Hepatocyte (in vitro differentiated cells): ENCODE data around the gene CCDC60. TPM values are rescaled to one million over a fixed set of nuclear protein-coding genes. Genes with fewer than 3 reads are reported as not detected.

Experiments
- DNase-seq: peaks from one replicate; pipeline ENCODE4 v3.0.0-alpha.2; 2016; ENCODE audit warnings: low spot score
- H2AFZ ChIP-seq: fragments of 200-600 bp; sonication (generic); 2 replicates; pipeline ENCODE4 v1.6.0; 2016; ENCODE audit warnings: antibody characterized with exemption, mild to moderate bottlenecking
- H3K27ac ChIP-seq: fragments of 200-600 bp; sonication (generic); 2 replicates; pipeline ENCODE4 v1.5.1; 2016; ENCODE audit warnings: mild to moderate bottlenecking
- H3K27me3 ChIP-seq: fragments of 200-600 bp; sonication (generic); 2 replicates; pipeline ENCODE4 v1.6.1; 2016
- H3K36me3 ChIP-seq: fragments of 200-600 bp; sonication (generic); replicated peaks from 2 replicates; pipeline ENCODE4 v1.5.1; 2016; ENCODE audit warnings: low read depth; ENCODE audit not compliant: insufficient read depth
- H3K4me1 ChIP-seq: fragments of 200-600 bp; sonication (generic); 2 replicates; pipeline ENCODE4 v1.5.1; 2016; ENCODE audit warnings: mild to moderate bottlenecking, moderate library complexity; ENCODE audit not compliant: insufficient read depth
- H3K4me2 ChIP-seq: fragments of 200-600 bp; sonication (generic); 2 replicates; pipeline ENCODE4 v1.6.0; 2016
- H3K4me3 ChIP-seq: fragments of 200-600 bp; sonication (generic); 2 replicates; pipeline ENCODE4 v1.5.1; 2016; ENCODE audit warnings: mild to moderate bottlenecking
- H3K79me2 ChIP-seq: fragments of 200-600 bp; sonication (generic); 2 replicates; pipeline ENCODE4 v1.6.0; 2017; ENCODE audit warnings: mild to moderate bottlenecking
- H3K9me2 ChIP-seq: fragments of 200-600 bp; sonication (generic); replicated peaks from 2 replicates; pipeline ENCODE4 v1.6.0; 2017; ENCODE audit warnings: mild to moderate bottlenecking; ENCODE audit not compliant: insufficient read depth
- H3K9me3 ChIP-seq: fragments of 200-600 bp; sonication (generic); 2 replicates; pipeline ENCODE4 v1.5.1; 2016; ENCODE audit warnings: low read depth, mild to moderate bottlenecking
- H4K20me1 ChIP-seq: fragments of 200-600 bp; sonication (generic); 2 replicates; pipeline ENCODE4 v1.6.0; 2016; ENCODE audit warnings: mild to moderate bottlenecking; ENCODE audit not compliant: insufficient read depth, poor library complexity, severe bottlenecking
- EZH2 ChIP-seq: fragments of 200-600 bp; sonication (generic); IDR thresholded peaks from 2 replicates; pipeline ENCODE4 v1.6.1; 2016; ENCODE audit warnings: antibody characterized with exemption, mild to moderate bottlenecking, borderline replicate concordance
- EZH2phosphoT487 ChIP-seq: fragments of 200-600 bp; sonication (generic); IDR thresholded peaks from one replicate; pipeline ENCODE4 v1.6.1; 2018; ENCODE audit warnings: antibody characterized with exemption, mild to moderate bottlenecking, low read depth, moderate library complexity; ENCODE audit not compliant: unreplicated experiment, severe bottlenecking
- WGBS: methylation state at CpG from one replicate; pipeline ENCODE4 v1.1.6; 2016; ENCODE audit warnings: low lambda C conversion rate; ENCODE audit errors: missing lambda C conversion rate; 5-methylcytosine and 5-hydroxymethylcytosine counted together
- polyA plus RNA-seq: library from polyadenylated mRNA; unstranded; fragments of >200 nt; fragmentation: Nextera tagmentation; extraction: Ambion mirVana; gene quantifications from 2 replicates; pipeline ENCODE4 v1.2.1, GENCODE V29; 2016
- total RNA-seq: library from RNA; depleted of rRNA; stranded (reverse); fragments of >200 nt; gene quantifications from 2 replicates; pipeline ENCODE4 v1.2.3, GENCODE V29; 2014
- TF ChIP-seq, protein P1 (sequence below): fragments of 200-600 bp; sonication (generic); IDR thresholded peaks from 2 replicates; pipeline ENCODE4 v1.5.1; 2016; ENCODE audit warnings: antibody characterized with exemption, mild to moderate bottlenecking; ENCODE audit not compliant: poor library complexity

CCDC60 gene
- total and polyA plus RNA-seq, 2 experiments from 2014 or later, result 0.47 TPM; not detected in 1

DNA sequence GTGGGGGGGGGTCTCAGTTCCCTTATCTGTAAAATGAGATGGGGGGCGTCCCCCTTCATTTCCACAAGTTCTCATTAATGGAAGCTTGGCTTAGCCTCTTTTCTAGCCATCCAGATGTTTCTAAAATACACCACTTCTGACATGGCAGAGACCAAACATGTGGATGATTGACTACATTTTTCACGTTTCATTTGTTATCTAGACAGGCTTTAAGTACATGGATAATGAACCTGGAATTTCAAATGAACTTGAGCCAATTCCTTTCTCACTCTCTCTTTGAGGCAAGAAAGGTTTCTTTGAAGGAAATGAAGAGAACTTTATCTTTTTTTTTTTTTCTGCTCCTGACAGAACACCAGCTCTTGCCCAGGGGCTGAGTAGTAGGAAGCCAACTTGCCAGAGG lies 39.1 kb downstream of the CCDC60 start:
- Histone ChIP-seq H3K27ac (no peak overlapping the region), H3K9me3 (no peaks in the 10 kb centered on the region), H2AFZ (no peak overlapping the region), H3K4me1 (no peaks in the 10 kb centered on the region), H3K4me3 (no peak overlapping the region), H4K20me1 (no peaks in the 10 kb centered on the region), H3K79me2 (no peaks in the 10 kb centered on the region), H3K27me3 (no peaks in the 10 kb centered on the region), H3K9me2 (no peaks in the 10 kb centered on the region), H3K36me3 (no peaks in the 10 kb centered on the region), H3K4me2 (no peak overlapping the region)
- WGBS, result 45% methylated on average over 2 of the region's 2 CpGs
- TF ChIP-seq, protein P1, sequence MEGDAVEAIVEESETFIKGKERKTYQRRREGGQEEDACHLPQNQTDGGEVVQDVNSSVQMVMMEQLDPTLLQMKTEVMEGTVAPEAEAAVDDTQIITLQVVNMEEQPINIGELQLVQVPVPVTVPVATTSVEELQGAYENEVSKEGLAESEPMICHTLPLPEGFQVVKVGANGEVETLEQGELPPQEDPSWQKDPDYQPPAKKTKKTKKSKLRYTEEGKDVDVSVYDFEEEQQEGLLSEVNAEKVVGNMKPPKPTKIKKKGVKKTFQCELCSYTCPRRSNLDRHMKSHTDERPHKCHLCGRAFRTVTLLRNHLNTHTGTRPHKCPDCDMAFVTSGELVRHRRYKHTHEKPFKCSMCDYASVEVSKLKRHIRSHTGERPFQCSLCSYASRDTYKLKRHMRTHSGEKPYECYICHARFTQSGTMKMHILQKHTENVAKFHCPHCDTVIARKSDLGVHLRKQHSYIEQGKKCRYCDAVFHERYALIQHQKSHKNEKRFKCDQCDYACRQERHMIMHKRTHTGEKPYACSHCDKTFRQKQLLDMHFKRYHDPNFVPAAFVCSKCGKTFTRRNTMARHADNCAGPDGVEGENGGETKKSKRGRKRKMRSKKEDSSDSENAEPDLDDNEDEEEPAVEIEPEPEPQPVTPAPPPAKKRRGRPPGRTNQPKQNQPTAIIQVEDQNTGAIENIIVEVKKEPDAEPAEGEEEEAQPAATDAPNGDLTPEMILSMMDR, result no peak
- TF ChIP-seq EZH2phosphoT487, result no peak
- no peak for DNase-seq

DNA sequence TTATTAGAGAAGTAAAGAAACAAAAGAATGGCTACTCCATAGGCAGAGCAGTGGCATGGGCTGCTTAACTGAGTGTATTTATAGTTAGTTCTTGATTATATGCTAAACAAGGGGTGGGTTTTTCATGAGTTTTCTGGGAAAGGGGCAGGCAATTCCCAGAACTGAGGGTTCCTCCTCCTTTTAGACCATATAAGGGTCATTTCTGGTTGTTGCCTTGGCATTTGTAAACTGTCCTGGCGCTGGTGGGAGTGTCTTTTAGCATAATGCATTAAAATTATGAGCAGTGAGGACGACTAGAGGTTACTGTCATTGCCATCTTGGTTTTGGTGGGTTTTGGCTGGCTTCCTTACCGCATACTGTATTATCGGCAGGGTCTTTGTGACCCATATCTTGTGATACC lies 40.1 kb downstream of the CCDC60 start:
- Histone ChIP-seq H3K27me3 (no peaks in the 10 kb centered on the region), H3K9me2 (no peaks in the 10 kb centered on the region), H3K36me3 (no peaks in the 10 kb centered on the region), H3K27ac (no peak overlapping the region), H2AFZ (no peak overlapping the region), H3K4me3 (no peak overlapping the region), H3K79me2 (no peaks in the 10 kb centered on the region), H3K4me2 (no peak overlapping the region), H4K20me1 (no peaks in the 10 kb centered on the region), H3K4me1 (no peaks in the 10 kb centered on the region), H3K9me3 (no peaks in the 10 kb centered on the region)
- no peak for DNase-seq
- TF ChIP-seq EZH2phosphoT487 (no peak), EZH2 (no peak)
- TF ChIP-seq, protein P1, result no peak
- 90% methylated on average over 4 of the region's 4 CpGs for WGBS

DNA sequence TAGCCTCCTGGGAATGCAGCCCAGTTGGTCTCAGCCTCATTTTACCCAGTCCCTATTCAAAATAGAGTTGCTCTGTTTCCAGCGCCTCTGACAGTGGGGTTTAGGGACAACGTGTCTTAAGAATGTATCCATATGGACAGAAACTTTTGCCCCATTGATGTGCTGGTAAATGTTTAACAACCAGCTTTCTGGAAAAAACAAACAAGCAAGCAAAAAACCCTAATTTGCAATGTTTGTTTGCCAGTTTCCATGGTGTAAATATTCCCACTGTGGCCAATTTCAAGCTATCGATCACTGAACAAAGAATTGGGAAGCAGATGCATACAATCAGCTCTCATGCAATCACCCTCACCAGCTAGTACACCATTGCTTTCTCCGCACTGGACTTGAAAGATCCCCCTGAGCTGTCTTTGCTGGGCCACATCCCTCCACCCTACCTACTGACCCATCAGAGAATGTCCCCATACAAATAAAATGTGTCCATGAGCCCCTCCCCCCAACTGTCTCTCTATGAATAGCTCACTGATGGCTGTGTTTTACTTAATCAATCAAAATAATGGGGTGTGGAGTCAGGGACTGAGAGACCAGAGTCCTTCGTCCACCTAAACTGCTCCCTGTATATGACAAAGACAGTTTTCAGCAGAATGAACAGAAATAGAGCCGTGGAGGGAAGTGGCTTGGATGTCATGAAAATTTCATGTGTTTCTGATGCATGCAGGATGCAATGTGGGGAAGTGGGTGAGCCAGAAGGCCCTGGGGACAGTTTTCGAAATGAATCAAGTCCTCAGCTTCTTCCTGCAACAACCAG lies 40.8 kb downstream of the CCDC60 start:
- H3K9me3 ChIP-seq, result no peaks in the 10 kb centered on the region
- H3K36me3 ChIP-seq, result no peaks in the 10 kb centered on the region
- 81% methylated on average over 7 of the region's 7 CpGs for WGBS
- TF ChIP-seq EZH2phosphoT487 (no peak), EZH2 (no peak)
- TF ChIP-seq, protein P1, result no peak
- no peak overlapping the region for H2AFZ ChIP-seq
- no peak overlapping the region for H3K4me2 ChIP-seq
- H3K79me2 ChIP-seq, result no peaks in the 10 kb centered on the region
- no peaks in the 10 kb centered on the region for H3K9me2 ChIP-seq
- H3K27ac ChIP-seq, result no peak overlapping the region
- no peaks in the 10 kb centered on the region for H3K4me1 ChIP-seq
- no peak for DNase-seq
- no peak overlapping the region for H3K4me3 ChIP-seq
- no peaks in the 10 kb centered on the region for H3K27me3 ChIP-seq
- H4K20me1 ChIP-seq, result no peaks in the 10 kb centered on the region
